Measurements from ENCODE around the gene LAMC3.
"Not testable (repeated sequence)": the region's sequence is repeated elsewhere in the genome, so short reads cannot be mapped to it uniquely, and the experiment has no call there.

- TF ChIP-seq CTCF, POLR2AphosphoS5 (IDR thresholded peaks at IDR 0.05): not testable (repeated sequence)
These were observed 106.4 kb downstream of the LAMC3 start for GRCh38 chr9:131115360-131115742.

Data from prostate gland (tissue), 2 donors.